HepG2 (cell line): ENCODE measurements around the gene DTWD2. TPM values are rescaled to one million over a fixed set of nuclear protein-coding genes. Genes with fewer than 3 reads are reported as not detected.

Experiments
- ARID4A ChIP-seq: sonication (generic); formaldehyde crosslinking; IDR thresholded peaks from 2 replicates; pipeline ENCODE4 v1.5.0; 2020; ENCODE audit warnings: mild to moderate bottlenecking, missing genetic modification reagents, borderline replicate concordance
- CEBPZ ChIP-seq: IDR thresholded peaks from 2 replicates; pipeline ENCODE4 v1.6.1; 2012; ENCODE audit warnings: low read length, improper control_type of control experiment
- KDM4B ChIP-seq: sonication (generic); formaldehyde crosslinking; IDR thresholded peaks from 2 replicates; pipeline ENCODE4 v1.4.0; 2020; ENCODE audit warnings: missing genetic modification reagents
- MAFK ChIP-seq, 2 experiments: IDR thresholded peaks in 1 of 2; conservative IDR thresholded peaks in 1 of 2; 2 replicates each; pipeline ENCODE4 v1.6.1; 2011; ENCODE audit warnings: improper control_type of control experiment in 2 of 2, low read length in 2 of 2
- MAZ ChIP-seq, 2 experiments: sonication (generic) in 1 of 2; formaldehyde crosslinking in 1 of 2; IDR thresholded peaks; 2 replicates each; pipeline versions ENCODE4 v1.5.0 to v1.6.1; 2012 to 2020; ENCODE audit warnings: low read depth in 2 of 2, mild to moderate bottlenecking in 2 of 2, borderline replicate concordance in 1 of 2, improper control_type of control experiment in 1 of 2, low read length in 1 of 2, missing genetic modification reagents in 1 of 2, moderate library complexity in 1 of 2
- MED13 ChIP-seq: sonication (generic); formaldehyde crosslinking; IDR thresholded peaks from 2 replicates; pipeline ENCODE4 v1.5.0; 2020; ENCODE audit warnings: missing genetic modification reagents
- MTA1 ChIP-seq: sonication (generic); formaldehyde crosslinking; IDR thresholded peaks from 2 replicates; pipeline ENCODE4 v1.4.0; 2020; ENCODE audit warnings: missing genetic modification reagents, mild to moderate bottlenecking, borderline replicate concordance
- PHF5A ChIP-seq: IDR thresholded peaks from one replicate; pipeline ENCODE4 v1.6.1; 2018; ENCODE audit warnings: low read depth, missing genetic modification reagents; ENCODE audit not compliant: unreplicated experiment
- RNF2 ChIP-seq: fragments of 450-650 bp; conservative IDR thresholded peaks from 2 replicates; pipeline ENCODE4 v1.6.1; 2016; ENCODE audit warnings: low read depth
- SNAPC5 ChIP-seq: sonication (generic); formaldehyde crosslinking; IDR thresholded peaks from 2 replicates; pipeline ENCODE4 v1.8.1; 2023; ENCODE audit warnings: mild to moderate bottlenecking, missing genetic modification reagents, borderline replicate concordance
- TEAD2 ChIP-seq: sonication (generic); formaldehyde crosslinking; IDR thresholded peaks from 2 replicates; pipeline ENCODE4 v1.9.0; 2021; ENCODE audit warnings: missing genetic modification reagents
- XBP1 ChIP-seq: sonication (generic); formaldehyde crosslinking; IDR thresholded peaks from 2 replicates; pipeline ENCODE4 v1.5.0; 2020; ENCODE audit warnings: missing genetic modification reagents
- ZBTB14 ChIP-seq: sonication (generic); formaldehyde crosslinking; IDR thresholded peaks from 2 replicates; pipeline ENCODE4 v1.4.0; 2020; ENCODE audit warnings: missing genetic modification reagents
- ZNF335 ChIP-seq: sonication (generic); formaldehyde crosslinking; IDR thresholded peaks from 2 replicates; pipeline ENCODE4 v1.4.0; 2020; ENCODE audit warnings: missing genetic modification reagents
- ZNF446 ChIP-seq: sonication (generic); formaldehyde crosslinking; IDR thresholded peaks from 2 replicates; pipeline ENCODE4 v1.5.0; 2020; ENCODE audit warnings: mild to moderate bottlenecking, missing genetic modification reagents
- ZNF639 ChIP-seq: conservative IDR thresholded peaks from 2 replicates; pipeline ENCODE4 v1.6.1; 2018; ENCODE audit warnings: missing genetic modification reagents
- ZNF704 ChIP-seq: sonication (generic); formaldehyde crosslinking; IDR thresholded peaks from 2 replicates; pipeline ENCODE4 v1.8.1; 2023; ENCODE audit warnings: mild to moderate bottlenecking, inconsistent platforms, moderate library complexity, missing genetic modification reagents, borderline replicate concordance
- polyA plus RNA-seq, 8 experiments: library from polyadenylated mRNA; depleted of rRNA in 3 of 8; stranded (reverse) in 7 of 8; unstranded in 1 of 8; fragments of >200 nt; fragmentation: Illumina TruSeq in 4 of 8; extraction: Trizol in 4 of 8; gene quantifications; 2 replicates each; pipeline versions ENCODE4 v1.2.1 to v1.2.3, GENCODE V29; 2011 to 2016; ENCODE audit warnings: low read depth in 4 of 8, missing spikeins in 1 of 8, mixed read lengths in 1 of 8; ENCODE audit not compliant: insufficient read depth in 1 of 8
- total RNA-seq, 5 experiments: library from RNA; depleted of rRNA; stranded (reverse); fragments of >200 nt; fragmentation: Illumina TruSeq; extraction: Trizol; gene quantifications; 2 replicates each; pipeline ENCODE4 v1.2.3, GENCODE V29; 2016; ENCODE audit warnings: low read depth in 1 of 5

The DTWD2 gene
- total and polyA plus RNA-seq, 2 of the 13 experiments (the other 11 are each of a cell fraction or from before 2014, with no cell fraction given), result 1.6 to 6.0 TPM

- no peak for TF ChIP-seq CEBPZ
- no peak for TF ChIP-seq PHF5A (CRISPR knock-in tag)
- no peak for TF ChIP-seq MAZ (IDR thresholded peaks at IDR 0.05; ENCODE audit: borderline replicate concordance, low read depth, low read length)
- TF ChIP-seq MAZ (CRISPR knock-in tag; IDR thresholded peaks at IDR 0.05; ENCODE audit: low read depth), result no peak
- no peak for TF ChIP-seq ZNF335 (CRISPR knock-in tag)
- peak; percentile 67; the same call in 1 of the 2 replicates for TF ChIP-seq MTA1 (CRISPR knock-in tag)
- TF ChIP-seq SNAPC5, result no peak
- TF ChIP-seq ZNF704, result no peak
- no peak for TF ChIP-seq ZBTB14
- no peak for TF ChIP-seq ZNF639 (CRISPR knock-in tag)
- TF ChIP-seq RNF2, result no peak
- TF ChIP-seq XBP1 (CRISPR knock-in tag), result no peak
- TF ChIP-seq ZNF446 (CRISPR knock-in tag), result no peak
- TF ChIP-seq ARID4A, result no peak
- no peak for TF ChIP-seq TEAD2 (CRISPR knock-in tag)
- TF ChIP-seq MED13, result no peak
- TF ChIP-seq MAFK (conservative IDR thresholded peaks at IDR 0.05 in 1 of 2, IDR thresholded peaks at IDR 0.05 in 1 of 2; ENCODE audit: low read length in 2 of 2), result no peak
- TF ChIP-seq KDM4B (CRISPR knock-in tag), result no peak
Measured at GRCh38 chr5:118968406-118968911, 19.9 kb downstream of the DTWD2 start (continued).
